K562 (cell line): Measurements from ENCODE around the gene SLC25A10. TPM values are rescaled to one million over a fixed set of nuclear protein-coding genes. Genes with fewer than 3 reads are reported as not detected.
A peak's percentile ranks its signal among the peaks of the same experiment; 100 is the strongest.

Source experiments
- ATAC-seq: fragments of 200-7000 bp; cut with Tn5 transposase; 3 replicates; pipeline ENCODE4 v1.9.1; 2020; ENCODE audit warnings: moderate library complexity
- BruUV-seq: library from RNA; stranded (reverse); fragments of 400-500 nt; replicated peaks from 2 replicates; lab custom pipeline; 2021; lab: Mats Ljungman, UMichigan
- CTCF ChIA-PET: fragments of 300-600 bp; formaldehyde crosslinking; extraction: SDS; loops from one replicate; lab custom pipeline; 2021; ENCODE audit warnings: low intra/inter-chr PET ratio; lab: Yijun Ruan, JAX
- POLR2A ChIA-PET: fragments of 300-600, 350-650 bp; sonication (Branson Sonifier 250); formaldehyde crosslinking; extraction: SDS; loops from one replicate; lab custom pipeline; 2021; ENCODE audit warnings: antibody characterized with exemption, inconsistent platforms; lab: Yijun Ruan, JAX
- DNase-seq, 4 experiments: peaks; one replicate each; pipeline versions ENCODE4 v3.0.0 to v3.0.0-alpha.2; 2011 to 2018; ENCODE audit warnings: low spot score in 3 of 4, mixed read lengths in 3 of 4; ENCODE audit errors: extremely low read depth in 1 of 4
- FAIRE-seq: peaks from 2 replicates; lab custom pipeline; 2011; peaks lifted over from hg19 to GRCh38; lab: Jason Lieb, UNC
- H2AFZ ChIP-seq: 2 replicates; pipeline ENCODE4 v1.6.0; 2011; ENCODE audit warnings: low read depth, low read length, control low read depth, inconsistent platforms
- H3K27ac ChIP-seq: fragments of 200-600 bp; 3 replicates; pipeline ENCODE4 v1.8.0; 2011; ENCODE audit warnings: low read depth, mild to moderate bottlenecking, control low read depth, inconsistent platforms, low read length, moderate library complexity, mixed read lengths; ENCODE audit errors: extremely low read depth
- H3K27me3 ChIP-seq, 2 experiments: fragments of 300-600 bp in 1 of 2; 2 replicates in 1 of 2; 3 replicates in 1 of 2; pipeline versions ENCODE4 v1.6.0 to v1.8.0; 2011; ENCODE audit warnings: inconsistent platforms in 2 of 2, low read length in 2 of 2, mild to moderate bottlenecking in 1 of 2, mixed read lengths in 1 of 2, moderate library complexity in 1 of 2; ENCODE audit not compliant: control insufficient read depth in 2 of 2, insufficient read depth in 2 of 2
- H3K36me3 ChIP-seq: fragments of 300-600 bp; 3 replicates; pipeline ENCODE4 v1.8.0; 2011; ENCODE audit warnings: mild to moderate bottlenecking, low read length, inconsistent platforms; ENCODE audit not compliant: control insufficient read depth, insufficient read depth
- H3K4me1 ChIP-seq, 2 experiments: fragments of 200-600 bp in 1 of 2; replicated peaks in 1 of 2; 2 replicates in 1 of 2; 3 replicates in 1 of 2; pipeline versions ENCODE4 v1.5.1 to v1.8.0; 2011; ENCODE audit warnings: inconsistent platforms in 2 of 2, low read length in 2 of 2, mild to moderate bottlenecking in 1 of 2, mixed read lengths in 1 of 2, moderate library complexity in 1 of 2; ENCODE audit not compliant: control insufficient read depth in 2 of 2, insufficient read depth in 2 of 2
- H3K4me2 ChIP-seq: 2 replicates; pipeline ENCODE4 v1.6.1; 2011; ENCODE audit warnings: low read length, control low read depth, inconsistent platforms, mixed read lengths; ENCODE audit not compliant: insufficient read depth
- H3K4me3 ChIP-seq: fragments of 200-600 bp; sonication (generic), shearing (Covaris generic); 2 replicates; pipeline ENCODE4 v1.5.1; 2016; ENCODE audit warnings: control low read depth, inconsistent platforms
- H3K79me2 ChIP-seq: fragments of 200-600 bp; 3 replicates; pipeline ENCODE4 v1.8.0; 2011; ENCODE audit warnings: low read length, inconsistent platforms; ENCODE audit not compliant: control insufficient read depth, insufficient read depth
- H3K9ac ChIP-seq, 2 experiments: 2 replicates each; pipeline versions ENCODE4 v1.6.0 to v1.6.1; 2011; ENCODE audit warnings: low read depth in 2 of 2, low read length in 2 of 2, control low read depth in 1 of 2, inconsistent platforms in 1 of 2, mild to moderate bottlenecking in 1 of 2, mixed read lengths in 1 of 2; ENCODE audit not compliant: insufficient read depth in 1 of 2
- H3K9me1 ChIP-seq: one replicate; pipeline ENCODE4 v1.6.0; 2011; ENCODE audit warnings: inconsistent platforms, mild to moderate bottlenecking, low read length, moderate library complexity; ENCODE audit not compliant: control insufficient read depth, insufficient read depth
- H3K9me3 ChIP-seq: replicated peaks from 2 replicates; pipeline ENCODE4 v1.5.1; 2011; ENCODE audit warnings: low read depth, low read length, inconsistent platforms; ENCODE audit not compliant: control insufficient read depth, insufficient read depth
- H4K20me1 ChIP-seq: replicated peaks from 2 replicates; pipeline ENCODE4 v1.6.1; 2011; ENCODE audit warnings: low read length, inconsistent platforms, mixed read lengths; ENCODE audit not compliant: control insufficient read depth, insufficient read depth
- BMI1 ChIP-seq: fragments of 150-350 bp; IDR thresholded peaks from 2 replicates; pipeline ENCODE4 v1.6.1; 2014; ENCODE audit warnings: low read length
- EGR1 ChIP-seq: fragments of 450-650 bp; conservative IDR thresholded peaks from 2 replicates; pipeline ENCODE4 v1.6.1; 2017; ENCODE audit warnings: mild to moderate bottlenecking
- RBM34 ChIP-seq: fragments of 200-400 bp; formaldehyde crosslinking; IDR thresholded peaks from 2 replicates; pipeline ENCODE4 v1.6.1; 2018; ENCODE audit warnings: low read length, borderline replicate concordance; ENCODE audit not compliant: insufficient read depth
- ZBTB7A ChIP-seq: IDR thresholded peaks from 2 replicates; pipeline ENCODE4 v1.6.1; 2011; ENCODE audit warnings: low read depth, mild to moderate bottlenecking, low read length, moderate library complexity, borderline replicate concordance; ENCODE audit not compliant: control insufficient read depth
- WGBS: fragments of 100-300 bp; shearing (Covaris generic); methylation state at CpG from one replicate; pipeline ENCODE4 v1.1.6; 2016; ENCODE audit warnings: low coverage, mixed read lengths; ENCODE audit not compliant: insufficient coverage; ENCODE audit errors: missing lambda C conversion rate; 5-methylcytosine and 5-hydroxymethylcytosine counted together
- in situ Hi-C: fragments of 300-500 bp; cut with MboI; formaldehyde crosslinking; loops from 4 replicates; pipeline ENCODE4 v1.15.0; 2018; ENCODE audit warnings: inconsistent platforms, mixed read lengths
- intact Hi-C: fragments of 100-400 bp; cut with micrococcal nuclease; formaldehyde crosslinking; loops from 2 replicates; pipeline ENCODE4 v1.14.2; 2022
- polyA plus RNA-seq, 8 experiments: library from polyadenylated mRNA; depleted of rRNA in 4 of 8; stranded (reverse) in 5 of 8; unstranded in 3 of 8; fragments of >200 nt; fragmentation: Nextera tagmentation in 2 of 8; fragmentation: Illumina TruSeq in 1 of 8; extraction: Ambion mirVana in 2 of 8; extraction: Trizol in 1 of 8; gene quantifications; 2 replicates each; pipeline versions ENCODE4 v1.2.1 to v1.2.3, GENCODE V29; 2011 to 2014; ENCODE audit warnings: inconsistent platforms in 1 of 8, missing spikeins in 1 of 8
- total RNA-seq, 7 experiments: library from RNA; depleted of rRNA in 6 of 7; stranded (reverse); fragments of >200 nt in 6 of 7; fragmentation: Illumina TruSeq in 2 of 7; extraction: Trizol in 2 of 7; gene quantifications; 2 replicates each; pipeline versions ENCODE4 v1.2.1 to v1.2.3, GENCODE V29; 2011 to 2021; ENCODE audit warnings: low replicate concordance in 1 of 7
- TF ChIP-seq, protein P1 (sequence below): fragments of 250-450 bp; sonication (Bioruptor Pico); IDR thresholded peaks from 2 replicates; pipeline ENCODE4 v1.4.0; 2020
- TF ChIP-seq, protein P2 (sequence below): fragments of 250-450 bp; sonication (Bioruptor Pico); IDR thresholded peaks from 2 replicates; pipeline ENCODE4 v1.4.0; 2020; ENCODE audit warnings: mild to moderate bottlenecking
- TF ChIP-seq, protein P3 (sequence below): sonication (generic); formaldehyde crosslinking; IDR thresholded peaks from 2 replicates; pipeline ENCODE4 v1.8.0; 2022; ENCODE audit warnings: mild to moderate bottlenecking, missing genetic modification reagents, borderline replicate concordance
- TF ChIP-seq, protein P4 (sequence below): fragments of 250-450 bp; sonication (Bioruptor Pico); IDR thresholded peaks from 2 replicates; pipeline ENCODE4 v1.5.0; 2020; ENCODE audit warnings: mild to moderate bottlenecking
- TF ChIP-seq, protein P5 (sequence below): fragments of 450-650 bp; IDR thresholded peaks from 2 replicates; pipeline ENCODE4 v1.6.1; 2018; ENCODE audit warnings: mild to moderate bottlenecking, low read depth; ENCODE audit not compliant: partially characterized antibody

The SLC25A10 gene
- total and polyA plus RNA-seq, 9 of the 15 experiments (the other 6 are each of a cell fraction or from before 2014, with no cell fraction given): 0.10 to 85.6 (median 34.3) TPM

DNA sequence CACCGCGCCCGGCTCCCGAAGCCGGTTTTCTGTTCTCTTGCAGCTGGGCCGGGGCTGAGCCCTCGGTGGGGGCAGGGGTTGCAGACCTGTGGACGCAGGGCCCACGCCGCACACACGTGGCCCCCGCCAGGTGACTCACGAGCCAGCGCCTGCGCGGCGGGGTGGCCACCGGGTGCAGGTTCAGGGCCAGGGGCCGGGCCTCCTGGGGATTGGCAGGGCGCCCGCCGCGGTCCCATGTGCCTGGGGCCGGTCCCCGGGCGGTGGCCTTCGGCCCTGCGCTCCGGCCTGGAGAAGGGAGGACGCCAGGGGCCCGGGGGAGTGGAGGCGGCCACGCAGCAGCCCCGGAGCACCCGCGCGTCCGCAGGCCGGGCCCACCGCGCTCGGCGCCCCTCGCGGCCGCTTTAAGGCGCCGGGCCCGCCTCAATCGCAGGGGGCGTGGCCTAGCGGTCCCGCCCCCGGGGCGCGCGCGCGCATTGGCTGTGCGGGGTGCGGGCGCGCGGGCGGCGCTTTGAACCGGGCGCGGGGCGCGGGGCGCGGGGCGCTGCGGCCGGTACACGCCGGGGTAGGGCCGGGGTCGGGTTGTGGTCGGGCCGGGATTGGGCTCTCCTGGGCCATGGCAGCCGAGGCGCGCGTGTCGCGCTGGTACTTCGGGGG is at the start of gene SLC25A10 (continued):
- TF ChIP-seq, protein P1, sequence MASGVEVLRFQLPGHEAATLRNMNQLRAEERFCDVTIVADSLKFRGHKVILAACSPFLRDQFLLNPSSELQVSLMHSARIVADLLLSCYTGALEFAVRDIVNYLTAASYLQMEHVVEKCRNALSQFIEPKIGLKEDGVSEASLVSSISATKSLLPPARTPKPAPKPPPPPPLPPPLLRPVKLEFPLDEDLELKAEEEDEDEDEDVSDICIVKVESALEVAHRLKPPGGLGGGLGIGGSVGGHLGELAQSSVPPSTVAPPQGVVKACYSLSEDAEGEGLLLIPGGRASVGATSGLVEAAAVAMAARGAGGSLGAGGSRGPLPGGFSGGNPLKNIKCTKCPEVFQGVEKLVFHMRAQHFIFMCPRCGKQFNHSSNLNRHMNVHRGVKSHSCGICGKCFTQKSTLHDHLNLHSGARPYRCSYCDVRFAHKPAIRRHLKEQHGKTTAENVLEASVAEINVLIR: no peak
- TF ChIP-seq, protein P2, sequence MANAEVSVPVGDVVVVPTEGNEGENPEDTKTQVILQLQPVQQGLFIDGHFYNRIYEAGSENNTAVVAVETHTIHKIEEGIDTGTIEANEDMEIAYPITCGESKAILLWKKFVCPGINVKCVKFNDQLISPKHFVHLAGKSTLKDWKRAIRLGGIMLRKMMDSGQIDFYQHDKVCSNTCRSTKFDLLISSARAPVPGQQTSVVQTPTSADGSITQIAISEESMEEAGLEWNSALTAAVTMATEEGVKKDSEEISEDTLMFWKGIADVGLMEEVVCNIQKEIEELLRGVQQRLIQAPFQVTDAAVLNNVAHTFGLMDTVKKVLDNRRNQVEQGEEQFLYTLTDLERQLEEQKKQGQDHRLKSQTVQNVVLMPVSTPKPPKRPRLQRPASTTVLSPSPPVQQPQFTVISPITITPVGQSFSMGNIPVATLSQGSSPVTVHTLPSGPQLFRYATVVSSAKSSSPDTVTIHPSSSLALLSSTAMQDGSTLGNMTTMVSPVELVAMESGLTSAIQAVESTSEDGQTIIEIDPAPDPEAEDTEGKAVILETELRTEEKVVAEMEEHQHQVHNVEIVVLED (CRISPR knock-in tag): peak; percentile 75
- peak; percentile 72; the same call in 1 of the 2 replicates for TF ChIP-seq ZBTB7A

DNA sequence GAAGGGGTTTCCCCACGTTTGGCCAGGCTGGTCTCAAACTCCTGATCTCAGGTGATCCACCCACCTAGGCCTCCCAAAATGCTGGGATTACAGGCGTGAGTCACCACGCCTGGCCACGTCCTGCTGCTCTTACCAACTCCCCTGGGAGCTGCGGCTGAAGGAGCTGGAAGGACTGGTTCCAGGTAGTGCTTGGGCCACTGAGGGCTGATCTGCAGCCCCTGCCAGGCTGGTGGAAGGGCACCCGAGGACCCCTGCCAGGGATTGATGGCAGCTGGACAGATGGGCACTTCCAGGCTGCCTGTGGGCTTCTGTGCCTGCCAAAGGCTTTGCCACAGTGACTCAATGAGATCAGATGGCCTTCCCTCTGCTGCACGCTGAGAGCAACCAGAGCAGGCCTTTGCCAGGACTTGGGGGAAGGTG is 48.0 kb upstream of the SLC25A10 start:
- H3K27ac ChIP-seq: peak overlapping the region; percentile 75
- ATAC-seq: no peak
- TF ChIP-seq BMI1: no peak
- TF ChIP-seq, protein P3, sequence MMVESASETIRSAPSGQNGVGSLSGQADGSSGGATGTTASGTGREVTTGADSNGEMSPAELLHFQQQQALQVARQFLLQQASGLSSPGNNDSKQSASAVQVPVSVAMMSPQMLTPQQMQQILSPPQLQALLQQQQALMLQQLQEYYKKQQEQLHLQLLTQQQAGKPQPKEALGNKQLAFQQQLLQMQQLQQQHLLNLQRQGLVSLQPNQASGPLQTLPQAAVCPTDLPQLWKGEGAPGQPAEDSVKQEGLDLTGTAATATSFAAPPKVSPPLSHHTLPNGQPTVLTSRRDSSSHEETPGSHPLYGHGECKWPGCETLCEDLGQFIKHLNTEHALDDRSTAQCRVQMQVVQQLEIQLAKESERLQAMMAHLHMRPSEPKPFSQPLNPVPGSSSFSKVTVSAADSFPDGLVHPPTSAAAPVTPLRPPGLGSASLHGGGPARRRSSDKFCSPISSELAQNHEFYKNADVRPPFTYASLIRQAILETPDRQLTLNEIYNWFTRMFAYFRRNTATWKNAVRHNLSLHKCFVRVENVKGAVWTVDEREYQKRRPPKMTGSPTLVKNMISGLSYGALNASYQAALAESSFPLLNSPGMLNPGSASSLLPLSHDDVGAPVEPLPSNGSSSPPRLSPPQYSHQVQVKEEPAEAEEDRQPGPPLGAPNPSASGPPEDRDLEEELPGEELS (CRISPR knock-in tag): 0 out of 2 replicates have a peak, but pooled peaks have one; percentile 25
- peak; percentile 49 for TF ChIP-seq EGR1
- TF ChIP-seq, protein P4, sequence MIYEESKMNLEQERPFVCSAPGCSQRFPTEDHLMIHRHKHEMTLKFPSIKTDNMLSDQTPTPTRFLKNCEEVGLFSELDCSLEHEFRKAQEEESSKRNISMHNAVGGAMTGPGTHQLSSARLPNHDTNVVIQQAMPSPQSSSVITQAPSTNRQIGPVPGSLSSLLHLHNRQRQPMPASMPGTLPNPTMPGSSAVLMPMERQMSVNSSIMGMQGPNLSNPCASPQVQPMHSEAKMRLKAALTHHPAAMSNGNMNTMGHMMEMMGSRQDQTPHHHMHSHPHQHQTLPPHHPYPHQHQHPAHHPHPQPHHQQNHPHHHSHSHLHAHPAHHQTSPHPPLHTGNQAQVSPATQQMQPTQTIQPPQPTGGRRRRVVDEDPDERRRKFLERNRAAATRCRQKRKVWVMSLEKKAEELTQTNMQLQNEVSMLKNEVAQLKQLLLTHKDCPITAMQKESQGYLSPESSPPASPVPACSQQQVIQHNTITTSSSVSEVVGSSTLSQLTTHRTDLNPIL (CRISPR knock-in tag): no peak
- TF ChIP-seq RBM34: no peak
- TF ChIP-seq, protein P5, sequence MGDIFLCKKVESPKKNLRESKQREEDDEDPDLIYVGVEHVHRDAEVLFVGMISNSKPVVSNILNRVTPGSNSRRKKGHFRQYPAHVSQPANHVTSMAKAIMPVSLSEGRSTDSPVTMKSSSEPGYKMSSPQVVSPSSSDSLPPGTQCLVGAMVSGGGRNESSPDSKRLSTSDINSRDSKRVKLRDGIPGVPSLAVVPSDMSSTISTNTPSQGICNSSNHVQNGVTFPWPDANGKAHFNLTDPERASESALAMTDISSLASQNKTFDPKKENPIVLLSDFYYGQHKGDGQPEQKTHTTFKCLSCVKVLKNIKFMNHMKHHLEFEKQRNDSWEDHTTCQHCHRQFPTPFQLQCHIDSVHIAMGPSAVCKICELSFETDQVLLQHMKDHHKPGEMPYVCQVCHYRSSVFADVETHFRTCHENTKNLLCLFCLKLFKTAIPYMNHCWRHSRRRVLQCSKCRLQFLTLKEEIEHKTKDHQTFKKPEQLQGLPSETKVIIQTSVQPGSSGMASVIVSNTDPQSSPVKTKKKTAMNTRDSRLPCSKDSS: no peak

More for the DNA sequence above, 48.0 kb upstream of the SLC25A10 start:
- Histone ChIP-seq H3K9me3 (no peaks in the 10 kb centered on the region), H3K9ac (peak overlapping the region; percentile 36 to 80; a peak in 3 of 4 replicates), H3K4me1 (peaks cover 36 to 61% of the 10 kb centered on the region in 2 experiments), H3K79me2 (peaks cover 49% of the 10 kb centered on the region), H3K27me3 (no peaks in the 10 kb centered on the region), H3K4me3 (no peak overlapping the region), H3K9me1 (no peaks in the 10 kb centered on the region), H3K4me2 (no peak overlapping the region), H2AFZ (no peak overlapping the region), H3K36me3 (peaks cover 32% of the 10 kb centered on the region), H4K20me1 (no peaks in the 10 kb centered on the region)
- in situ Hi-C loops: no loop called here
- 62% methylated on average over 5 of the region's 7 CpGs for WGBS
- DNase-seq: peak in 1 of 4 experiments; percentile 32
- ChIA-PET POLR2A (interaction anchor here (0.6 to 2.3 kb wide), 6 partner anchors 9 to 38 kb away, joined by 3 to 8 read pairs (median 4); partner anchors contain the start of genes NPLOC4 and TSPAN10), CTCF (no interaction called here)
- no peak for FAIRE-seq
- BruUV-seq: no TSS peak
- intact Hi-C loops: no loop called here
